ENCODE measurements around the gene SLC48A1. TPM values are rescaled to one million over a fixed set of nuclear protein-coding genes. Genes with fewer than 3 reads are reported as not detected.

The SLC48A1 gene
- polyA plus RNA-seq, 1 donor (not counting 4 experiments of a cell fraction or from before 2014, with no cell fraction given) = 8.1 TPM

DNA sequence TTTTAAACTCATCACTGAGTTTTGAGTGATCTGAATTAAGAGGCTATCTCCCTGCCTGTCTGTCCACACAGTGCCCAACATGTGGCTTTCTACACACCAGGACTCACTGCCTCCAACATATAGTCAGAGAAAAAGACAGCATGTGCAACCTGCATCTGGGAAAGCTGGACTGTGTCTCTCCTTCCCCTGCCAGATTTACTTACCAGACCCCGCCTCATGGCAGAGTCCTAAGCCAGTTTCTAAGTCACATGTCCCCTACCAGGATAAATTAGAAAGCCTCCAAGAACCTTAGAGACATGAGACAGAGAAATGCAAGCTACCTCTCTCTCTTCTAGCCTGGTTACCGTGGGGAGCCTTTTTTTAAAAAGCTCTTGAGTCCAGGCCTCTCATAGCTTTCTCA, 49.4 kb downstream of the SLC48A1 start:
- H3K4me1 ChIP-seq (ENCODE audit: control insufficient read depth, extremely low read depth, insufficient read depth, low read length) = peaks cover 57% of the 10 kb centered on the region
- no peaks in the 10 kb centered on the region for H4K20me1 ChIP-seq (ENCODE audit: control insufficient read depth, extremely low read depth, insufficient read depth, low read length)
- no peaks in the 10 kb centered on the region for H3K27me3 ChIP-seq (ENCODE audit: control insufficient read depth, extremely low read depth, insufficient read depth, low read length)
- no peak for TF ChIP-seq EZH2 (IDR thresholded peaks at IDR 0.05; ENCODE audit: low read length)
- TF ChIP-seq, protein P1, sequence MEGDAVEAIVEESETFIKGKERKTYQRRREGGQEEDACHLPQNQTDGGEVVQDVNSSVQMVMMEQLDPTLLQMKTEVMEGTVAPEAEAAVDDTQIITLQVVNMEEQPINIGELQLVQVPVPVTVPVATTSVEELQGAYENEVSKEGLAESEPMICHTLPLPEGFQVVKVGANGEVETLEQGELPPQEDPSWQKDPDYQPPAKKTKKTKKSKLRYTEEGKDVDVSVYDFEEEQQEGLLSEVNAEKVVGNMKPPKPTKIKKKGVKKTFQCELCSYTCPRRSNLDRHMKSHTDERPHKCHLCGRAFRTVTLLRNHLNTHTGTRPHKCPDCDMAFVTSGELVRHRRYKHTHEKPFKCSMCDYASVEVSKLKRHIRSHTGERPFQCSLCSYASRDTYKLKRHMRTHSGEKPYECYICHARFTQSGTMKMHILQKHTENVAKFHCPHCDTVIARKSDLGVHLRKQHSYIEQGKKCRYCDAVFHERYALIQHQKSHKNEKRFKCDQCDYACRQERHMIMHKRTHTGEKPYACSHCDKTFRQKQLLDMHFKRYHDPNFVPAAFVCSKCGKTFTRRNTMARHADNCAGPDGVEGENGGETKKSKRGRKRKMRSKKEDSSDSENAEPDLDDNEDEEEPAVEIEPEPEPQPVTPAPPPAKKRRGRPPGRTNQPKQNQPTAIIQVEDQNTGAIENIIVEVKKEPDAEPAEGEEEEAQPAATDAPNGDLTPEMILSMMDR (optimal IDR thresholded peaks at IDR 0.05 in 1 of 3, IDR thresholded peaks at IDR 0.05 in 1 of 3, conservative IDR thresholded peaks at IDR 0.05 in 1 of 3; ENCODE audit: extremely low read depth in 1 of 3, insufficient read depth in 2 of 3, low read length in 3 of 3) = no peak
- no peak for DNase-seq (ENCODE audit: low read depth, low spot score)
- H3K36me3 ChIP-seq (ENCODE audit: control insufficient read depth in 2 of 2, extremely low read depth in 1 of 2, insufficient read depth in 2 of 2, low read length in 2 of 2) = peaks cover 1 to 9% of the 10 kb centered on the region in 2 experiments
- H3K79me2 ChIP-seq (ENCODE audit: control insufficient read depth, insufficient read depth, low read length) = peaks cover 31% of the 10 kb centered on the region
- H3K4me3 ChIP-seq (ENCODE audit: control insufficient read depth in 2 of 3, extremely low read depth in 1 of 3, insufficient read depth in 2 of 3, low read depth in 1 of 3, low read length in 3 of 3) = no peak overlapping the region
- H3K27ac ChIP-seq (ENCODE audit: control insufficient read depth, insufficient read depth, low read length) = no peak overlapping the region
- no peak overlapping the region for H3K4me2 ChIP-seq (ENCODE audit: control insufficient read depth, extremely low read depth, insufficient read depth, low read depth, low read length)
- peaks cover 6% of the 10 kb centered on the region for H3K9me1 ChIP-seq (ENCODE audit: control insufficient read depth, extremely low read depth, insufficient read depth, low read length)
- dilution Hi-C loops (cut with MboI; ENCODE audit: extremely low pct_ligation_motif_present, low sequenced_read_pairs) = no loop called here
- no peak for FAIRE-seq
- H2AFZ ChIP-seq (ENCODE audit: control insufficient read depth, low read length) = no peak overlapping the region
- H3K9me3 ChIP-seq (ENCODE audit: control insufficient read depth, low read depth, low read length) = no peaks in the 10 kb centered on the region
- no peak overlapping the region for H3K9ac ChIP-seq (ENCODE audit: control insufficient read depth, extremely low read depth, insufficient read depth, low read length)

DNA sequence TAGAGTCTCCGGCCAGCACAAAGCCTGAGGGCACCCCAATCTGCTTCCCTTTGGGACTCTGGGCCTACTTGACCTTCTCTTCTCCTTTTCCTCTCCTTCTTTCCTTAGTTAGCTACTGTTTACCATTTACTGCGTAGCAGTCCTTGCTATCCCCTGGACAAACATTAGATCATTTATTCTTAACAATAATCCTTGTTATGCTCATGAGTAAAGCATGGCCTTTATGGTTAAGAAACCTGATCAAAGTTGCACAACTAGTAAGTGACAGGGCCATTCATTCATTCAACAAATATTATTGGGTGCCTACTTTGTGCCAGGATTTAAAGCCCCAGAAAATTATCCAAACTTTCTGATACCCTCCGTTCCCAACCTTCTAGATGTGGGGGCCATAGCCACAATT, 49.8 kb downstream of the SLC48A1 start:
- H2AFZ ChIP-seq (ENCODE audit: control insufficient read depth, low read length) = no peak overlapping the region
- no peak overlapping the region for H3K4me3 ChIP-seq (ENCODE audit: control insufficient read depth in 2 of 3, extremely low read depth in 1 of 3, insufficient read depth in 2 of 3, low read depth in 1 of 3, low read length in 3 of 3)
- H3K27ac ChIP-seq (ENCODE audit: control insufficient read depth, insufficient read depth, low read length) = no peak overlapping the region
- H3K9me3 ChIP-seq (ENCODE audit: control insufficient read depth, low read depth, low read length) = no peaks in the 10 kb centered on the region
- peaks cover 27% of the 10 kb centered on the region for H3K79me2 ChIP-seq (ENCODE audit: control insufficient read depth, insufficient read depth, low read length)
- TF ChIP-seq EZH2 (IDR thresholded peaks at IDR 0.05; ENCODE audit: low read length) = no peak
- TF ChIP-seq, protein P1 (optimal IDR thresholded peaks at IDR 0.05 in 1 of 3, IDR thresholded peaks at IDR 0.05 in 1 of 3, conservative IDR thresholded peaks at IDR 0.05 in 1 of 3; ENCODE audit: extremely low read depth in 1 of 3, insufficient read depth in 2 of 3, low read length in 3 of 3) = no peak
- no peak overlapping the region for H3K4me2 ChIP-seq (ENCODE audit: control insufficient read depth, extremely low read depth, insufficient read depth, low read depth, low read length)
- no peak overlapping the region for H3K9ac ChIP-seq (ENCODE audit: control insufficient read depth, extremely low read depth, insufficient read depth, low read length)
- peaks cover 53% of the 10 kb centered on the region for H3K4me1 ChIP-seq (ENCODE audit: control insufficient read depth, extremely low read depth, insufficient read depth, low read length)
- no peak for DNase-seq (ENCODE audit: low read depth, low spot score)
- H3K27me3 ChIP-seq (ENCODE audit: control insufficient read depth, extremely low read depth, insufficient read depth, low read length) = no peaks in the 10 kb centered on the region
- H4K20me1 ChIP-seq (ENCODE audit: control insufficient read depth, extremely low read depth, insufficient read depth, low read length) = no peaks in the 10 kb centered on the region
- dilution Hi-C loops (cut with MboI; ENCODE audit: extremely low pct_ligation_motif_present, low sequenced_read_pairs) = no loop called here
- FAIRE-seq = no peak
- peaks cover 6% of the 10 kb centered on the region for H3K9me1 ChIP-seq (ENCODE audit: control insufficient read depth, extremely low read depth, insufficient read depth, low read length)
- H3K36me3 ChIP-seq (ENCODE audit: control insufficient read depth in 2 of 2, extremely low read depth in 1 of 2, insufficient read depth in 2 of 2, low read length in 2 of 2) = peaks cover 1 to 6% of the 10 kb centered on the region in 2 experiments
